ENCODE data around the gene NPC2.
A peak's percentile ranks its signal among the peaks of the same experiment; 100 is the strongest.

Gene NPC2

DNA sequence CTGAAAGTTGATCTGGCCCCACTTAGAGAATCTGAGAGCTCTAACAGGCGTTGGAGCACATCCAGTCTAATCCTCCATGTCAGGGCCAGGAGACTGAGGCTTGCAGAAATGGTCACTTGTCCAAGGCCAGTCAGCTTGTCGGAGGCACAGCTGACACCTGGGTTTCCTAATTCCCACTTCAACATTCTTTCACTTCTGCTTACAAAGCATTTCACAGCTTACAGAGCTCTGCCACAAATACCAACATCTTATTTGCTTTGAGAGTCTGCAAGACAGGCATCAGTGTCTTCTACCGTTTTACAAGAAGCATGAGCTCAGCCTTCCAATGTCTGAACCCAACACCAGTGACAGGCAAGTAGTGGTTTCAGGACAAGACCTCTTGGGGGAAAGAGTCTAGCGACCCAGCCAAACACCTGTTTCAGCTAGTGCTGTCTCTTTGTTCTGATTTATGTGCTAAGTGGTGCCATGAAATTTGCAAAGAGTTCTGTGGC lies 32.3 kb upstream of the NPC2 start:
- Mint-ChIP-seq H3K27ac (no peak overlapping the region), H3K4me3 (no peak overlapping the region), H3K27me3 (no peaks in the 10 kb centered on the region), H3K9me3 (no peaks in the 10 kb centered on the region), H3K4me1 (no peaks in the 10 kb centered on the region), H3K36me3 (no peaks in the 10 kb centered on the region)

DNA sequence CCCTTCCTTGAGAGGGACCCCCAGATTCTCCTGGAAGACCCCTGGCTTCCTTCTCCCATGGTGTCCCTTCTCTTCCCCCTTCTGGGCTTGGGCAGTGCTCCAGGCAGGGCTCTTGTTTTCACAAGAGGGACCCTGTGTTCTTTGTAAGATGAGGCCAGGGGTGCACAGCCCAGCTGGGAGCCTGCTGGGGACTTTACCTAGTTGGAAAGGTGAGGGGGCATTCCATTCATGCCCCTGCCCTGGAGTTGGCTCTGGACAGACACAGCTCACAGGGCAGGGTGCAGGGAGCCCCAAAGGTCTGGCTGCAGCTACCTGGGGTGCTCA lies 31.7 kb upstream of the NPC2 start:
- H3K4me3 Mint-ChIP-seq, result no peak overlapping the region
- H3K9me3 Mint-ChIP-seq, result no peaks in the 10 kb centered on the region
- H3K4me1 Mint-ChIP-seq, result no peaks in the 10 kb centered on the region
- H3K27ac Mint-ChIP-seq, result no peak overlapping the region
- H3K27me3 Mint-ChIP-seq, result no peaks in the 10 kb centered on the region
- H3K36me3 Mint-ChIP-seq, result no peaks in the 10 kb centered on the region

GRCh38 chr14:74524076-74524811 lies 31.1 kb upstream of the NPC2 start:
- Mint-ChIP-seq H3K9me3 (no peaks in the 10 kb centered on the region), H3K27ac (no peak overlapping the region), H3K4me3 (no peak overlapping the region), H3K27me3 (no peaks in the 10 kb centered on the region), H3K36me3 (no peaks in the 10 kb centered on the region), H3K4me1 (no peaks in the 10 kb centered on the region)

GRCh38 chr14:74522740-74523139 lies 29.6 kb upstream of the NPC2 start:
- no peak overlapping the region for H3K4me3 Mint-ChIP-seq
- H3K36me3 Mint-ChIP-seq, result no peaks in the 10 kb centered on the region
- H3K4me1 Mint-ChIP-seq, result no peaks in the 10 kb centered on the region
- H3K27ac Mint-ChIP-seq, result no peak overlapping the region
- no peaks in the 10 kb centered on the region for H3K9me3 Mint-ChIP-seq
- no peaks in the 10 kb centered on the region for H3K27me3 Mint-ChIP-seq

DNA sequence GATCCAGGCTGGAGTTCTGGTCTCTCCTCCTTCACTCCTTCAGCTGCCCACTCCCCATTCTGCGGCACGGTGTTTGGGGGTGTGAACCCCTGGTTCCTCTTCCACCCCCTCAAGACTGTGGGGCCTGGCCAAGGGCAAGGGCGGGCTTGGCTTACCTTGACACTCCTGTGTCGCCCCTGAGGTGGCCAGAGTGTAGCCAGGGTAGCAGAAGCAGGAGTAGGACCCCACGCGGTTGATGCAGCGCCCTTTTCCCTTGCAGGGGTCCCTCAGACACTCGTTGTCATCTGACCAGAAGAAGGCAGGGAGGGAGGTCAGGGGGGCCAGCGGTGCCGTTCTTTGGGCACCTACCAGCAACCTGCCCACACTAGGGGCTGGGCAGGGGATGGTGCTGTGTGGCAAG lies 28.7 kb upstream of the NPC2 start:
- no peaks in the 10 kb centered on the region for H3K27me3 Mint-ChIP-seq
- H3K36me3 Mint-ChIP-seq, result no peaks in the 10 kb centered on the region
- H3K4me1 Mint-ChIP-seq, result no peaks in the 10 kb centered on the region
- H3K9me3 Mint-ChIP-seq, result no peaks in the 10 kb centered on the region
- no peak overlapping the region for H3K4me3 Mint-ChIP-seq
- H3K27ac Mint-ChIP-seq, result no peak overlapping the region

DNA sequence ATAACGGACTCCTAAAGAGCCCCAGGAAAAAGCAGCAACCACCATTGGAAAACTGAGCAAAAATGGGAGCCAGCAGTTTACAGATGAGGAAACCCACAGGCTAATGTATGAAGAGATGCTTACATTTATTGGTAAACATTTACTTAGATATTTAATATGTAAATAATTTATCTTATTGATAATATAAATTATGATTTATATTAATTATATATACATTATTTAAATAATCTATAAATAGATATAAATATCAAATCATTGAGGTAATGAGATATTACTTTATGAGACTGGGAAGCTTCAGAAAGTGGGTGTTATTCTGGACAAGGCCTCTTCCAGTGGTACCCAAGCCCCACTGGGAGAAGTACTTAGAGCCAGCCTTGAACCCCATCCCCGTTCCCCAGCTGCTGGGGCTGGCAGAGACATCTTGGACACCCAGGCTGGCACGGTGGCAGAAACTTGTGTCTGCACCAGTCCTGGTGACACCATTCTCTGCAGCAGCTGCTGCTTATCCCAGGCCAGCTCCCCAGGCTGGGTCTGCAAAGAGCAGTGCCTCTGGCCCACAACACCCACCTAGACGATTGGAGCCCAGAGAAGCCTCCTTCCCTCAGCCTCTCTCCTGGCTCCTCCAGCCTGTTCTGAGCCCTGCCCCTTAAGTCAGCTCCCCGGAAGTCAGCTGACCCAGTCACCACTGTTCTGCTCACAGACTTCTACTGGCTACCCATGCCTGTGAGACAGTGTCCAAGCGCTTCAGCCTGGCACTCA lies 26.4 kb upstream of the NPC2 start:
- Mint-ChIP-seq H3K36me3 (no peaks in the 10 kb centered on the region), H3K27me3 (no peaks in the 10 kb centered on the region), H3K4me3 (no peak overlapping the region), H3K9me3 (no peaks in the 10 kb centered on the region), H3K4me1 (peaks cover 4% of the 10 kb centered on the region), H3K27ac (no peak overlapping the region)

- Mint-ChIP-seq H3K4me3 (no peak overlapping the region), H3K36me3 (no peaks in the 10 kb centered on the region), H3K27ac (no peak overlapping the region), H3K9me3 (no peaks in the 10 kb centered on the region), H3K27me3 (no peaks in the 10 kb centered on the region), H3K4me1 (peaks cover 8% of the 10 kb centered on the region)
These were observed 25.1 kb upstream of the NPC2 start for GRCh38 chr14:74518221-74518620.

GRCh38 chr14:74517731-74518130 lies 24.6 kb upstream of the NPC2 start:
- Mint-ChIP-seq H3K4me1 (peaks cover 8% of the 10 kb centered on the region), H3K27me3 (no peaks in the 10 kb centered on the region), H3K4me3 (no peak overlapping the region), H3K36me3 (no peaks in the 10 kb centered on the region), H3K27ac (no peak overlapping the region), H3K9me3 (no peaks in the 10 kb centered on the region)

GRCh38 chr14:74516451-74517160 lies 23.5 kb upstream of the NPC2 start:
- no peaks in the 10 kb centered on the region for H3K27me3 Mint-ChIP-seq
- H3K4me1 Mint-ChIP-seq, result peaks cover 8% of the 10 kb centered on the region
- no peak overlapping the region for H3K27ac Mint-ChIP-seq
- no peak overlapping the region for H3K4me3 Mint-ChIP-seq
- H3K9me3 Mint-ChIP-seq, result no peaks in the 10 kb centered on the region
- H3K36me3 Mint-ChIP-seq, result no peaks in the 10 kb centered on the region

GRCh38 chr14:74515891-74516412 lies 22.8 kb upstream of the NPC2 start:
- no peaks in the 10 kb centered on the region for H3K27me3 Mint-ChIP-seq
- no peaks in the 10 kb centered on the region for H3K9me3 Mint-ChIP-seq
- H3K27ac Mint-ChIP-seq, result no peak overlapping the region
- H3K4me3 Mint-ChIP-seq, result no peak overlapping the region
- no peaks in the 10 kb centered on the region for H3K36me3 Mint-ChIP-seq
- peaks cover 8% of the 10 kb centered on the region for H3K4me1 Mint-ChIP-seq

GRCh38 chr14:74514471-74514941 lies 21.4 kb upstream of the NPC2 start:
- no peaks in the 10 kb centered on the region for H3K27me3 Mint-ChIP-seq
- peaks cover 8% of the 10 kb centered on the region for H3K4me1 Mint-ChIP-seq
- H3K36me3 Mint-ChIP-seq, result no peaks in the 10 kb centered on the region
- H3K9me3 Mint-ChIP-seq, result no peaks in the 10 kb centered on the region
- no peak overlapping the region for H3K4me3 Mint-ChIP-seq
- H3K27ac Mint-ChIP-seq, result no peak overlapping the region

- Mint-ChIP-seq H3K4me1 (peaks cover 8% of the 10 kb centered on the region), H3K27me3 (no peaks in the 10 kb centered on the region), H3K4me3 (no peak overlapping the region)
These were observed 19.1 kb upstream of the NPC2 start for GRCh38 chr14:74511966-74512830.

GRCh38 chr14:74510959-74511409 lies 17.9 kb upstream of the NPC2 start:
- Mint-ChIP-seq H3K4me3 (no peak overlapping the region), H3K27me3 (no peaks in the 10 kb centered on the region), H3K9me3 (no peaks in the 10 kb centered on the region), H3K4me1 (peaks cover 8% of the 10 kb centered on the region), H3K27ac (no peak overlapping the region), H3K36me3 (no peaks in the 10 kb centered on the region)

More at GRCh38 chr14:74511966-74512830, 19.1 kb upstream of the NPC2 start:
- Mint-ChIP-seq H3K27ac (peak overlapping the region; percentile 19), H3K36me3 (no peaks in the 10 kb centered on the region), H3K9me3 (no peaks in the 10 kb centered on the region)

- H3K36me3 Mint-ChIP-seq, result no peaks in the 10 kb centered on the region
- no peaks in the 10 kb centered on the region for H3K9me3 Mint-ChIP-seq
- H3K27me3 Mint-ChIP-seq, result no peaks in the 10 kb centered on the region
- H3K4me1 Mint-ChIP-seq, result peaks cover 8% of the 10 kb centered on the region
- H3K27ac Mint-ChIP-seq, result no peak overlapping the region
- no peak overlapping the region for H3K4me3 Mint-ChIP-seq
These were observed 17.3 kb upstream of the NPC2 start for GRCh38 chr14:74510223-74510931.

Data from activated naive CD4-positive, alpha-beta T cell treated with anti-CD3 and anti-CD28 coated beads, Interleukin-2, amount 50 U/mL, for 24 hours (primary cell).